Adrenal gland (tissue), 5 donors: ENCODE data around the gene VSX1.

Source experiments
- CTCF ChIP-seq, 6 experiments: fragments of 450-650 bp in 4 of 6; fragments of 200-600 bp in 2 of 6; sonication (generic) in 1 of 6; IDR thresholded peaks; 1 replicate in 5 of 6; 2 replicates in 1 of 6; pipeline versions ENCODE4 v1.5.1 to v1.8.0; 2016 to 2021; ENCODE audit warnings: antibody characterized with exemption in 6 of 6, mild to moderate bottlenecking in 2 of 6, moderate library complexity in 1 of 6
- POLR2A ChIP-seq, 2 donors: fragments of 450-650 bp; IDR thresholded peaks; one replicate each; pipeline ENCODE4 v1.6.1; 2017; ENCODE audit warnings: antibody characterized with exemption in 2 of 2, mild to moderate bottlenecking in 2 of 2, moderate library complexity in 1 of 2
- donor health status: DM: no; HTN: no; CAD: no.

DNA sequence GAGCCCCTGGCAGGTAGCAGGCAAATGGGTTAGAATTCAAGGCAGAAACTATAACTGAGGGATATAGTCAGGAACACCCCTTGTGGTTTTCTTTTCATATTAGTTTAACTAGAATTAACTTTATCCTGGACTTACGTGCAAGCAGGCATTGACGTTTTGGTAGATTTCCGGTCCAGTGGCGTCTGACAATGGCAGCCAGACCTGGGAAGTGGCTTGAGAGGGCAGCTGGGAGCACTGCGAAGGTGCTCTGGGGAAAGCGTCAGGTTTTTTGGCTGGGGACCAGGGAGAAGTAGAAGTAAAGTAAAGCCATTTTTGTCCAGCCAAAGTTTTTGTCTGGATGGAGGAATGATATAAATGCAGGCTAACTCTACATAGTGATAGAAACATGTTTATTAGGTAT is 15.6 kb downstream of the VSX1 start:
- TF ChIP-seq CTCF (IDR thresholded peaks at IDR 0.05): no peak
- no peak for TF ChIP-seq POLR2A (IDR thresholded peaks at IDR 0.05)
